Subcutaneous adipose tissue (tissue), 4 donors: ENCODE measurements around the gene MTRR. TPM values are rescaled to one million over a fixed set of nuclear protein-coding genes. Genes with fewer than 3 reads are reported as not detected.

Experiments
- CTCF ChIP-seq: fragments of 450-650 bp; IDR thresholded peaks from one replicate; pipeline ENCODE4 v1.5.1; 2016; ENCODE audit warnings: low read depth, mild to moderate bottlenecking, control low read depth, antibody characterized with exemption, moderate library complexity
- total RNA-seq, 4 donors: library from RNA; depleted of rRNA; stranded (reverse); fragments of >200 nt; gene quantifications; one replicate each; pipeline ENCODE4 v1.1.0, GENCODE V29; 2016

MTRR gene
- total RNA-seq, 4 donors from 2014 or later = 25.4 to 58.7 (median 31.8) TPM

GRCh38 chr5:7834982-7835381, 34.0 kb upstream of the MTRR start:
- no peak for TF ChIP-seq CTCF

- TF ChIP-seq CTCF = no peak
These were observed 31.5 kb upstream of the MTRR start for GRCh38 chr5:7837403-7837802.

- no peak for TF ChIP-seq CTCF
These were observed 26.4 kb upstream of the MTRR start for GRCh38 chr5:7842531-7842930.

- no peak for TF ChIP-seq CTCF
These were observed 24.0 kb upstream of the MTRR start for GRCh38 chr5:7844901-7845300.

- TF ChIP-seq CTCF = no peak
These were observed 23.4 kb upstream of the MTRR start for GRCh38 chr5:7845557-7845956.

- no peak for TF ChIP-seq CTCF
These were observed 22.6 kb upstream of the MTRR start for GRCh38 chr5:7846327-7846726.

GRCh38 chr5:7848296-7848695, 20.7 kb upstream of the MTRR start:
- TF ChIP-seq CTCF = no peak
